CD4-positive, alpha-beta T cell treated with Interleukin-17A for 1 hour (primary cell): Measurements from ENCODE around the gene CLCNKB.
"Not testable (repeated sequence)": the region's sequence is repeated elsewhere in the genome, so short reads cannot be mapped to it uniquely, and the experiment has no call there.

Source experiments
- DNase-seq: peaks from one replicate; pipeline ENCODE4 v3.0.0-alpha.2; 2020

CLCNKB gene

DNA sequence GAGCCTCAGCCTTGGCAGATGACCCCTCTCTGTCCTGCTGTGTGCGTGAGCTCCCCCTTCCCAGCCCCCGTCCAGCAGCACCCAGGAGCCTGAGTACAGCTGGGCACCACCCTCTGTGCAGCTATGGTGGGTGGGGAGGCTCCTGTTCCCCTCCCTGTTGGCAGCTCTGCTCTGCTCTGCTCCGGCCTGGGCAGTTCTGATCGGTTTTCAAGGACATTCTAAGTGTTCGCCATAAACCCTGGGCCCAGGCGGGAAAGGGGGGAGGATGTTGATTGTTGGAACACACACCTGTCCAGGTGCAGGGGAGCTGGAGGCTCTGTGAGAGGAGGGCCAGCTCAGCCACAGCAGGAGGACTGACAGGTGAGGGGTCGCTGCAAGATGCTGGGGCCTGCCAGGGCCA is at the start of gene CLCNKB:
CLCNKB (plus strand) TSS at position 262 of the 400 bp plus-strand sequence. CDS start 711 bp downstream, outside the sequence.
- DNase-seq = no peak

GRCh38 chr1:15994081-15994480 is 49.5 kb upstream of the CLCNKB start:
- DNase-seq = no peak

- DNase-seq = peak; percentile 51
Observed at GRCh38 chr1:15994590-15995351, 48.8 kb upstream of the CLCNKB start.

GRCh38 chr1:15997076-15997585 is 46.5 kb upstream of the CLCNKB start:
- no peak for DNase-seq

DNA sequence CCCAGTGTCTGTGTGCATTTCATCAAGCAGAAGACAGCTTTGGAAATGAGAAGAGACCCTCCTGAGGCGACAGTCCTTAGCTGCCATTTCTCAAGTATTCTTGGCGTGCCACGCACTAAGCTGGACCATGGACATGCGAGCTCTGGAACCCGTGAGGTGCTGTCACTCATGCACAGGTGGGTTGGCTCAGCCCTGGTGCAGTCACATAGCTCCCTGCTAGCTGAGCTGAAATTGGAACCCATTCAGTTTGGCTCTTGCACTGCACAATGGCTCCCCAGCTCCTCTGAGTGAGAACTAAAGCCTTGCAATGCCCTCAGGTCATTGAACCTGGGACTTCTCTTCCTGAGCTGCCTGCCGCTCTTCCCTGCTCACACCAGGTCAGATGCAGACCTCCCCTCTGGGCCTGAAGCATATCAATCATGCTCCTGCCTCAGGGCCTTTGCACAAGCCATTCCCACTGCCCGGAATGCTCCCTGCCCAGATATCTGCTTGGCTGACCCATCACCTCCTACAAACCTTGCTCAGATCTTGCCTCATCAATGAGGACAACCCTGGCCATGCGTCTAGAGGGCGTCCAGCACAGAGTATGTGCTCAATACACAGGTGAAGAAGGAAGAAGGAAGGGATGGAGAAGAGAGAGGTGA is 45.8 kb upstream of the CLCNKB start:
- no peak for DNase-seq

DNA sequence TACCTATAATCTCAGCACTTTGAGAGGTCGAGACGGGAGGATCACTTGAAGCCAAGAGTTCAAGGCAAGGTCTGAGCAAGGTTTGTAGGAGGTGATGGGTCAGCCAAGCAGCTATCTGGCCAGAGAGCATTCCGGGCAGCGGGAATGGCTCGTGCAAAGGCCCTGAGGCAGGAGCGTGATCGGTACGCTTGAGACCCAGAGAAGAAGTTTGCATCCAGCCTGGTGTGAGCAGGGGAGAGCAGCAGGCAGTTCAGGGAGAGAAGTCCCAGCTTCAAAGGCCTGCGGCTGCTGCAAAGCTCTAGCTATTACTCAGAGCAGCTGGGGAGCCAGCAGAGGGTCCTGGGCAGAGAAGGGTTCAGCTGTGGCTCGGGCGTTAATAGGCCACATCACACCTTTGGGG is 44.7 kb upstream of the CLCNKB start:
- no peak for DNase-seq

DNA sequence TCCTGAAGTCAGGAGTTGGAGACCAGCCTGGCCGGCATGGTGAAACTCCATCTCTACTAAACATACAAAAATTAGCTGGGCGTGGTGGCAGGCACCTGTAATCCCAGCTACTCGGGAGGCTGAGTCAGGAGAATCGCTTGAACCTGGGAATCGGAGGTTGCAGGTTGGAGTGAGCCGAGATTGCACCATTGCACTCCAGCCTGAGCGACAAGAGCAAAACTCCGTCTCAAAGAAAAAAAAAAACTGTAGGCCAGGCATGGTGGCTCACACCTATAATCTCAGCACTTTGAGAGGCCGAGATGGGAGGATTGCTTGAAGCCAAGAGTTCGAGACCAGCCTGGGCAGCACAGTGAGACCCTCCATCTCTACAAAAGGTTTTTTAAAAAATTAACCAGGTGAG is 42.3 kb upstream of the CLCNKB start:
- not testable (repeated sequence) for DNase-seq

GRCh38 chr1:16005597-16005996 is 38.0 kb upstream of the CLCNKB start:
- DNase-seq = no peak

- no peak for DNase-seq
Observed at GRCh38 chr1:16006010-16006409, 37.6 kb upstream of the CLCNKB start.

- DNase-seq = no peak
Observed at GRCh38 chr1:16006552-16007485, 36.8 kb upstream of the CLCNKB start.

DNA sequence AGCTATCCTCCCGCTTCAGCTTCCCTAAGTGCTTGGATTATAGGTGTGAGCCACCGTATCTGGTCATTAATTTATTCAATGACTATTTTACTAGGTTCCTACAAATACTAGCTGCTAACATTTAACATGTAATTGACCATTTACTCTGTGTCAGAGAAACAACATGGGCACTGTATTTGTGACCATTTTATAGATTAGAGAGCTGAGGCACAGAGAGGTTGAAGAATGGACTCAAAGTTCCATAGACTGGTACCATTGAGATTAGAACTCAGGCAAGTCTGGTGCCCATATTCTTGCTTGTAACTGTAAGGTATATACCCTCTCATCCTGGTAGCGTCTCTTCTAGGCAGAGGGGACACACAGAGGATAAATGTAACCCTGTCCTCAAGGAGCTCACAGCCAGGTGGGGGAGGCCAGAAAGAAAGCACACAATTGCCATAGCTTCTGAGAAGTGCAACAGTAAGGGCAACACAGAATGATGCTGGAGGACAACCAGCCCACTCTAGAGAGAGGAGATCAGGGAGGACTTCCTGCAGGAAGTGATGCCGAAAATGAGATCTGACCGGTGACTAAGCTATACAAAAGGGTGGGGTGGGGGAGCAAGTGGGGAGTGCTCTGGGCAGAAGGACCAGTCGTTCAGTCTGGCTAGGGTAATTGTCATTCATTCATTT is 35.8 kb upstream of the CLCNKB start:
- no peak for DNase-seq

DNA sequence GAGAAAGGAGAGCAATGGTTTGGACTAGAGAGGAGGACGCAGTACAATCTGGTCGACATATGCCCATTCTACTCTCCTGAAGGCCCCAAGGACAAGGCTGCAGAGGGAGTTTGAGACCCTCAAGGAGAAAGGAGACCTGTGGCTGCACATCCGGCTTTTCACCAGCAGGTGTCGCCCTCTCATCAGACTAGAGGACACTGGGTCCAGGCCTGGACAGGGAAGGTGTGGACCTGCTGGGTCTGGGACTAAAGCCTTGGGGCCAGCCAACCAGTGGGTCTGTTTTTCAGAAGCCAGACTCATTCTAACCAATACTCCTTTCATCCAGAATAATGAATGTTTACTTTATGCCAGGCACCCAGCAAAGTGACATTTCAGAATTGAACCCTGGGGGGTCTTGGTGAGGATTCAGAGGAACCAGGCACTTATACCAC is 34.5 kb upstream of the CLCNKB start:
- peak; percentile 75 for DNase-seq

DNA sequence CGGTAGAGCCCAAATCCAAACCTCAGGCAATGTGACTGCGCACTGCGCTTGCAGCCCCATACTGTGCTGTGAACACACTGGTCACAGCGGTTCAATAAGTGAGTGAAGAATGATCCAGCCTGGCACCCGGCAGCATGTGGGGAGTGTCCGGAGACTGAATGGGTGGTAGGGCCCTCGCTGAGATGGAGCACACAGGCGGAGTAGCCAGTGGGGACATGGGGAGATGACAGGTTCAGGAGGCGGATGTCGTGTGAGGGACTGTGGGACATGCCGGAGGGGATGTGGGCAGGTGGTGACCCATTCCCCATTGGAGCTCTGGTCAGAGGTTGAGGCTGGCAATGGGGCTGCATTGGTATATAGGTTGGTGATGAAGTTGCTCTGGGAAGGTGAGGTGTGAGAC is 33.9 kb upstream of the CLCNKB start:
- DNase-seq = no peak

DNA sequence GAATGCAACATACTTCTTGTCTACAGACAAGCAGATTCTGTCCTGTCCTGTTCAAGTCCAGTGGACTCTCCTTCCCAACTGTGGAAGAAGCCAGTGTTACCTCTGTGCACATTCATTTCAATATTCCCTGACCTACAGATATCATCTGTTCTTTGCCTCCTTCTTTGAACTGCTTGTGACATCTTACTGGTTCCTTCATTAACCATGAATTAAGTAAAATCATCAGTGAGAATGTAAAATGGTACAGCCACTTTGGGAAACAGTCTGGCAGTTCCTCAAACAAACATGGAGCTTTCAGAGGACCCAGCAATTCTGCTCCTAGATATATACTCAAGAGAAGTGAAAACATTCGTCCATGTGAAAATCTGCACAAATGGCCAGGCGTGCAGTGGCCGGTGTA is 32.7 kb upstream of the CLCNKB start:
- DNase-seq = no peak

GRCh38 chr1:16011936-16012589 is 31.5 kb upstream of the CLCNKB start:
- DNase-seq = no peak

DNA sequence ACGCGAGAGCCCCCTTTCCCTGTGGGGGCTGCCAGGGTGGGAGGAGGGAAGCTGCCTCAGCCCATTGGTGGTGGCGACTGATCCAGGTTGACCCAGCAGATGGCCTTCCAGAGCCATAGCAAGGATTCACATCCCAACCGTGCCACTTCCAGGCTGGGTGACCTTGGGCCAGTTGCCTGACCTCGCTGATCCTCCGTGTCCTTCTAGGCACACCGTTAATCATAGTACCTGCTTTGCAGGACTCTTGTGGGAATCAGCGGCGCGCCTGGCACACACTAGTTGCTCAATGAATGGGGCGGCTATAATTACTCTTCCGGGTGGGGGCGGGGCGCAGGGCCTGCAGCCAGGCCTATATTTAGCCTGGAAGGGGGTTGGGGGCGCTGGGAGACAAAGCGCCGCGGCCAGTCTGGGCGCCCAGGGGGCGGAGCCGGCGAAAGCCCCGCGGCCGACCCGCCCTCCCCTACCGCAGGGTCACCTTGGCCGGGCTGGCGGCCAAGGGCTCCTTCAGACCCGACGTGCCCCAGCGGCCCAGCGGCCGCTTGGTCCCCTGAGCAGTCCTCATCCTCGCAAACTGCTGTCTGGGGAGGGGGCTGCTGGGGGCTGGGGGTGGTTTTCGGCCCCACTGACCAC is 30.9 kb upstream of the CLCNKB start:
- peak; percentile 16 for DNase-seq

GRCh38 chr1:16013220-16013907 is 30.2 kb upstream of the CLCNKB start:
- DNase-seq = peak; percentile 14

DNA sequence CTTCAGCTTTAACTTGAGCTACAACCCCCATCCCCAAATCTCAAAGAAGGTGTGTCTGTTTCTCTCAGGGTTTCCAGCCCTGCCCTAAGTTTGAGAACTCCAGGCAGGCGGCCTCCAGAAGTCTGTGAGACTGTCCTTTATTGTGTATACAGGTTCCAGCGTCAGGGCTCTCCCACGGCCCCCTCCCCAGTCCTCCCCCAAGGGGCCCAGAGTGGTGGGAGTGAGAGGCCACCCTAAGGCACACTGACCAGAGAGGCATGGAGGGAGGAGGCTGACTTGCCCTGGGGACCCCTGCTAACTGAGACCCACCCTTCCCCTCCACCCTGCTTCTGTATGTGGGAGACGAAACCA is 29.7 kb upstream of the CLCNKB start:
- no peak for DNase-seq

DNA sequence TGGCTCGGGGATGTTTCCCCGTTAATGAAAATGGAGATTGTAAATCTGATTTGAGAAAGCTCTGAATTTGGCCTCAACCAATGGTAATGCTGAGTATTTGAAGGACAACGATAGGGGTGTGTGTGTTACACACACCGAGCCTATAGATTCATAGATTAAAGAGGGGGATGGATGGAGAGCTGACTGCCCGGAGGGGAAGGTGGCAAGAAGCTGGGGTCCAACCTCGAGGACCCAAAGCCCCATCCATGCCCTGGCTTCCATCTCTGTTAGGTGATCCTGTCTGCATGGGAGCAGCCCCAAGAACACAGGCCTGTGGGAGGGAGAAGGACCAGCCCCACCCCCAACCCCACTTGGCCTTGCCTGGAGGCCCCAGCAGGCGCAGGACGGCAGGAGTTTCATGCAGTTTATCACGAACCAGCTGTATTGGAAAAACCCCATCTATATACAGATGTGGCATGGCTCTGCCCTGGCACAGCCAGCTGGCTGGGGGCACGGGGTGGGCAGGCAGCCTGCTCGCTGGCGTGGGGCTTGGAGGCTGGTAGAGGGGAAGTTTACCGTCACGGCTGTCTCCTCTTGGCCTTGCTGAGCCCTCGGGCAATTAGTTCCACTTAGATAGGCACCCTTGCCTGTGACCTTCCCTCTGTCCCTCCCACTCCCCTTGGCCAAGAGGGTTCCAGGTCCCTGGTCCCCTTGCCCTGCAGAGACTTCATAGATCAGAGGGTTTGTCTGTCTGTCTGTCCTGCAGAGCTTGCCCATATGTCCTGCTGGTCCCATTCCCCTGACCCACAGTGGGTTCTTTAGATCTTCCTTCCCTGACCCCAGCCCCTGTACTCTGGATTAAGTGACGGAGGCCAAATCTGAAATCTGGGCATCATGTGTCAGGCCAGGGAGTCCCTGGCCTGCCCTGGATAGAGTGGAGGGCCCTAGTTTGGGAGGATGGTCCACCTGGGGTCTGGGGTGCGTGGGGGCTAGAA is 28.8 kb upstream of the CLCNKB start:
- DNase-seq = no peak

- DNase-seq = no peak
Observed at GRCh38 chr1:16015491-16015890, 28.1 kb upstream of the CLCNKB start.
